ENCODE measurements around the gene FLOT1. TPM values are rescaled to one million over a fixed set of nuclear protein-coding genes. Genes with fewer than 3 reads are reported as not detected.
A peak's percentile ranks its signal among the peaks of the same experiment; 100 is the strongest.

The FLOT1 gene
- total RNA-seq, 1 experiment from 2014 or later: 111 TPM

DNA sequence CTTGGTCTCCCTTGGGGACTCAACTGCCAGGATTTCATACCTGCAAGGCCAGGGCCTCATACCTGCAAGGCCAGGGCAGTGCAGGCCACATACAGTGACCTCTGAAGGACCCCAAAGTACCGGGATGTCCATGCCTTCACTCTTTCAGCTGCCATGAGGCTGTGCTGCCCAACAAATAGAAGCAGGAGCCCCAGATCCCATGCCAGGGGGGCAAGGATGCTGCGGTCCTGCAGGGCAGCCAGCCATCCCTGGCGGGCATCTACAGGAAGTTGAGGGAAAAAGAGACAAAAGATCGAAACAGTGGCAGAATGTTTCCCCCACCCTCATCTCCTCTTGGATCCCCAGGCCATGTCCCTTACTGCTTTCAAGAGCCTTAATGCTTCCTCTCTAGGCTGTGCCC, 52.5 kb downstream of the FLOT1 start:
- Histone ChIP-seq H3K4ac (ENCODE audit: low read depth, low read length) (no peak overlapping the region), H3K79me1 (ENCODE audit: insufficient read depth, low read depth, low read length, poor library complexity, severe bottlenecking) (no peaks in the 10 kb centered on the region), H3K27ac (ENCODE audit: insufficient read length, low read depth, low read length) (no peak overlapping the region), H3K79me2 (ENCODE audit: insufficient read depth, low read length) (peaks cover 2% of the 10 kb centered on the region; the same call in 1 of the 2 replicates), H2BK120ac (ENCODE audit: low read depth, low read length, poor library complexity, severe bottlenecking) (no peak overlapping the region), H2BK15ac (ENCODE audit: low read depth, low read length) (no peak overlapping the region), H2AFZ (ENCODE audit: low read length) (no peak overlapping the region), H3T11ph (ENCODE audit: low read length) (no peak overlapping the region), H4K20me1 (ENCODE audit: control insufficient read depth, insufficient read depth, insufficient read length) (no peaks in the 10 kb centered on the region), H3K23me2 (ENCODE audit: insufficient read length, low read depth, low read length, poor library complexity, severe bottlenecking) (peaks cover 29% of the 10 kb centered on the region), H3K56ac (ENCODE audit: insufficient read length, low read depth, low read length) (no peak overlapping the region), H3K27me3 (ENCODE audit: insufficient read depth, low read length) (no peaks in the 10 kb centered on the region), H3K18ac (ENCODE audit: insufficient read length, low read depth, low read length) (no peak overlapping the region), H3K9me3 (ENCODE audit: control insufficient read depth, low read depth, low read length) (no peaks in the 10 kb centered on the region), H3K9ac (ENCODE audit: extremely low read depth, insufficient read length, low read length) (peak overlapping the region; percentile 54), H4K8ac (replicated peaks; ENCODE audit: insufficient read length, low read depth, low read length) (no peak overlapping the region), H3K14ac (ENCODE audit: insufficient read depth, low read length) (no peak overlapping the region), H2AK5ac (ENCODE audit: insufficient read length, low read length) (no peak overlapping the region), H2BK20ac (ENCODE audit: low read depth, low read length, poor library complexity, severe bottlenecking) (no peak overlapping the region), H2BK5ac (ENCODE audit: insufficient read length, low read length) (no peak overlapping the region), H3K4me2 (ENCODE audit: insufficient read depth, insufficient read length, low read length) (peak overlapping the region; percentile 89), H4K91ac (ENCODE audit: insufficient read length, low read depth, low read length) (no peak overlapping the region), H4K5ac (ENCODE audit: insufficient read length, low read depth, low read length) (no peak overlapping the region), H3K23ac (ENCODE audit: insufficient read length, low read depth, low read length) (no peak overlapping the region), H2BK12ac (ENCODE audit: insufficient read length, low read depth, low read length) (no peak overlapping the region), H3K4me1 (ENCODE audit: insufficient read depth, low read length) (peaks cover 3% of the 10 kb centered on the region; the same call in 1 of the 2 replicates)
- Mint-ChIP-seq H3K9me3 (no peaks in the 10 kb centered on the region), H3K27ac (peak overlapping the region; percentile 77 to 90 (median 88); a peak in 6 of 7 replicates), H3K4me1 (peaks cover 46 to 49% of the 10 kb centered on the region in 2 experiments), H3K27me3 (ENCODE audit: low read depth) (peaks cover 3% of the 10 kb centered on the region; the same call in 1 of the 2 replicates), H3K4me3 (peak overlapping the region; percentile 88 to 90), H3K36me3 (ENCODE audit: insufficient read depth in 1 of 3, low read depth in 3 of 3) (peaks cover 4 to 19% (median 14%) of the 10 kb centered on the region in 3 experiments; a peak in 5 of 7 replicates)
- DNase-seq: no peak
- TF ChIP-seq, protein P1, sequence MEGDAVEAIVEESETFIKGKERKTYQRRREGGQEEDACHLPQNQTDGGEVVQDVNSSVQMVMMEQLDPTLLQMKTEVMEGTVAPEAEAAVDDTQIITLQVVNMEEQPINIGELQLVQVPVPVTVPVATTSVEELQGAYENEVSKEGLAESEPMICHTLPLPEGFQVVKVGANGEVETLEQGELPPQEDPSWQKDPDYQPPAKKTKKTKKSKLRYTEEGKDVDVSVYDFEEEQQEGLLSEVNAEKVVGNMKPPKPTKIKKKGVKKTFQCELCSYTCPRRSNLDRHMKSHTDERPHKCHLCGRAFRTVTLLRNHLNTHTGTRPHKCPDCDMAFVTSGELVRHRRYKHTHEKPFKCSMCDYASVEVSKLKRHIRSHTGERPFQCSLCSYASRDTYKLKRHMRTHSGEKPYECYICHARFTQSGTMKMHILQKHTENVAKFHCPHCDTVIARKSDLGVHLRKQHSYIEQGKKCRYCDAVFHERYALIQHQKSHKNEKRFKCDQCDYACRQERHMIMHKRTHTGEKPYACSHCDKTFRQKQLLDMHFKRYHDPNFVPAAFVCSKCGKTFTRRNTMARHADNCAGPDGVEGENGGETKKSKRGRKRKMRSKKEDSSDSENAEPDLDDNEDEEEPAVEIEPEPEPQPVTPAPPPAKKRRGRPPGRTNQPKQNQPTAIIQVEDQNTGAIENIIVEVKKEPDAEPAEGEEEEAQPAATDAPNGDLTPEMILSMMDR (conservative IDR thresholded peaks at IDR 0.05): no peak
- WGBS (ENCODE audit: extremely low coverage, insufficient read length, low lambda C conversion rate): no CpG with 5 or more reads among the region's 4 CpGs

Data from H9 (cell line).